ENCODE measurements around the gene EDIL3. TPM values are rescaled to one million over a fixed set of nuclear protein-coding genes. Genes with fewer than 3 reads are reported as not detected.

The EDIL3 gene
- total and polyA plus RNA-seq, 2 of the 13 experiments (the other 11 are each of a cell fraction or from before 2014, with no cell fraction given), result 0.01 TPM; not detected in 1

GRCh38 chr5:84304599-84304998, 80.1 kb downstream of the EDIL3 start (continued):
- TF ChIP-seq, protein P1, sequence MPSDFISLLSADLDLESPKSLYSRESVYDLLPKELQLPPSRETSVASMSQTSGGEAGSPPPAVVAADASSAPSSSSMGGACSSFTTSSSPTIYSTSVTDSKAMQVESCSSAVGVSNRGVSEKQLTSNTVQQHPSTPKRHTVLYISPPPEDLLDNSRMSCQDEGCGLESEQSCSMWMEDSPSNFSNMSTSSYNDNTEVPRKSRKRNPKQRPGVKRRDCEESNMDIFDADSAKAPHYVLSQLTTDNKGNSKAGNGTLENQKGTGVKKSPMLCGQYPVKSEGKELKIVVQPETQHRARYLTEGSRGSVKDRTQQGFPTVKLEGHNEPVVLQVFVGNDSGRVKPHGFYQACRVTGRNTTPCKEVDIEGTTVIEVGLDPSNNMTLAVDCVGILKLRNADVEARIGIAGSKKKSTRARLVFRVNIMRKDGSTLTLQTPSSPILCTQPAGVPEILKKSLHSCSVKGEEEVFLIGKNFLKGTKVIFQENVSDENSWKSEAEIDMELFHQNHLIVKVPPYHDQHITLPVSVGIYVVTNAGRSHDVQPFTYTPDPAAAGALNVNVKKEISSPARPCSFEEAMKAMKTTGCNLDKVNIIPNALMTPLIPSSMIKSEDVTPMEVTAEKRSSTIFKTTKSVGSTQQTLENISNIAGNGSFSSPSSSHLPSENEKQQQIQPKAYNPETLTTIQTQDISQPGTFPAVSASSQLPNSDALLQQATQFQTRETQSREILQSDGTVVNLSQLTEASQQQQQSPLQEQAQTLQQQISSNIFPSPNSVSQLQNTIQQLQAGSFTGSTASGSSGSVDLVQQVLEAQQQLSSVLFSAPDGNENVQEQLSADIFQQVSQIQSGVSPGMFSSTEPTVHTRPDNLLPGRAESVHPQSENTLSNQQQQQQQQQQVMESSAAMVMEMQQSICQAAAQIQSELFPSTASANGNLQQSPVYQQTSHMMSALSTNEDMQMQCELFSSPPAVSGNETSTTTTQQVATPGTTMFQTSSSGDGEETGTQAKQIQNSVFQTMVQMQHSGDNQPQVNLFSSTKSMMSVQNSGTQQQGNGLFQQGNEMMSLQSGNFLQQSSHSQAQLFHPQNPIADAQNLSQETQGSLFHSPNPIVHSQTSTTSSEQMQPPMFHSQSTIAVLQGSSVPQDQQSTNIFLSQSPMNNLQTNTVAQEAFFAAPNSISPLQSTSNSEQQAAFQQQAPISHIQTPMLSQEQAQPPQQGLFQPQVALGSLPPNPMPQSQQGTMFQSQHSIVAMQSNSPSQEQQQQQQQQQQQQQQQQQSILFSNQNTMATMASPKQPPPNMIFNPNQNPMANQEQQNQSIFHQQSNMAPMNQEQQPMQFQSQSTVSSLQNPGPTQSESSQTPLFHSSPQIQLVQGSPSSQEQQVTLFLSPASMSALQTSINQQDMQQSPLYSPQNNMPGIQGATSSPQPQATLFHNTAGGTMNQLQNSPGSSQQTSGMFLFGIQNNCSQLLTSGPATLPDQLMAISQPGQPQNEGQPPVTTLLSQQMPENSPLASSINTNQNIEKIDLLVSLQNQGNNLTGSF (CRISPR knock-in tag; IDR thresholded peaks at IDR 0.05), result no peak
- TF ChIP-seq SAP130 (CRISPR knock-in tag; IDR thresholded peaks at IDR 0.05; ENCODE audit: low read depth) (no peak), RARG (CRISPR knock-in tag; IDR thresholded peaks at IDR 0.05; ENCODE audit: low read depth) (no peak), DDIT3 (CRISPR knock-in tag; IDR thresholded peaks at IDR 0.05) (no peak)

DNA sequence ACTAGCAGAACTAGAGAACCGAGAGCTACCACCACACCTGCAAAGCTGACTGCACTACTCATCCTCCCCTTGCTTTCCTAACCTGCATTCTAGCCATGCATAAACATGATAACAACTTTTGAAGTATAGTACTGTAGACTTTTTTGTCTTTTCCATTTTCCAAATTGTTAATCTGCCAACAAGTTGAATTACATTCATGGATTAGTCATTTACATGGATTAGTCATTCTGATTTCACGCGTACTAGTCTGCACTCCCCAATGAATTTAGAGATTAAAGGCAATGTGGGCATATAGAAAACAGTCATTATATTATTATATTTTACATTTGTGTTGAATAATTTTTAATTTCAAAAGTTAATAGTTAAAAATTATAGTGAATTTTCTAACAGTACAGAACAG, 81.4 kb downstream of the EDIL3 start:
- intact Hi-C loops (cut with micrococcal nuclease; ENCODE audit: unreplicated experiment), result no loop called here
- 65% methylated on average over 3 of the region's 3 CpGs for WGBS (ENCODE audit: low lambda C conversion rate)
- no peak overlapping the region for H3K9ac ChIP-seq (ENCODE audit: insufficient read depth, low read depth, low read length)
- no TSS peak for BruUV-seq (replicated peaks)
- H3K4me1 ChIP-seq (ENCODE audit: insufficient read depth, low read length), result peaks cover 9% of the 10 kb centered on the region
- H3K27ac ChIP-seq (ENCODE audit: extremely low read length, insufficient read depth, low read length), result no peak overlapping the region
- TF ChIP-seq KDM5B (CRISPR knock-in tag; IDR thresholded peaks at IDR 0.05; ENCODE audit: borderline replicate concordance) (no peak), ZIK1 (CRISPR knock-in tag; IDR thresholded peaks at IDR 0.05; ENCODE audit: borderline replicate concordance, low read depth) (no peak), ZNF274 (CRISPR knock-in tag; IDR thresholded peaks at IDR 0.05) (no peak), FOXA3 (CRISPR knock-in tag; IDR thresholded peaks at IDR 0.05) (no peak), ZNF264 (CRISPR knock-in tag; IDR thresholded peaks at IDR 0.05) (no peak), MAZ (IDR thresholded peaks at IDR 0.05; ENCODE audit: borderline replicate concordance, low read depth, low read length) (no peak), MAZ (CRISPR knock-in tag; IDR thresholded peaks at IDR 0.05; ENCODE audit: low read depth) (no peak), ZNF501 (CRISPR knock-in tag; IDR thresholded peaks at IDR 0.05) (no peak)
- TF ChIP-seq, protein P2, sequence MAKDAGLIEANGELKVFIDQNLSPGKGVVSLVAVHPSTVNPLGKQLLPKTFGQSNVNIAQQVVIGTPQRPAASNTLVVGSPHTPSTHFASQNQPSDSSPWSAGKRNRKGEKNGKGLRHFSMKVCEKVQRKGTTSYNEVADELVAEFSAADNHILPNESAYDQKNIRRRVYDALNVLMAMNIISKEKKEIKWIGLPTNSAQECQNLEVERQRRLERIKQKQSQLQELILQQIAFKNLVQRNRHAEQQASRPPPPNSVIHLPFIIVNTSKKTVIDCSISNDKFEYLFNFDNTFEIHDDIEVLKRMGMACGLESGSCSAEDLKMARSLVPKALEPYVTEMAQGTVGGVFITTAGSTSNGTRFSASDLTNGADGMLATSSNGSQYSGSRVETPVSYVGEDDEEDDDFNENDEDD (CRISPR knock-in tag; IDR thresholded peaks at IDR 0.05; ENCODE audit: borderline replicate concordance), result no peak
- TF ChIP-seq, protein P3, sequence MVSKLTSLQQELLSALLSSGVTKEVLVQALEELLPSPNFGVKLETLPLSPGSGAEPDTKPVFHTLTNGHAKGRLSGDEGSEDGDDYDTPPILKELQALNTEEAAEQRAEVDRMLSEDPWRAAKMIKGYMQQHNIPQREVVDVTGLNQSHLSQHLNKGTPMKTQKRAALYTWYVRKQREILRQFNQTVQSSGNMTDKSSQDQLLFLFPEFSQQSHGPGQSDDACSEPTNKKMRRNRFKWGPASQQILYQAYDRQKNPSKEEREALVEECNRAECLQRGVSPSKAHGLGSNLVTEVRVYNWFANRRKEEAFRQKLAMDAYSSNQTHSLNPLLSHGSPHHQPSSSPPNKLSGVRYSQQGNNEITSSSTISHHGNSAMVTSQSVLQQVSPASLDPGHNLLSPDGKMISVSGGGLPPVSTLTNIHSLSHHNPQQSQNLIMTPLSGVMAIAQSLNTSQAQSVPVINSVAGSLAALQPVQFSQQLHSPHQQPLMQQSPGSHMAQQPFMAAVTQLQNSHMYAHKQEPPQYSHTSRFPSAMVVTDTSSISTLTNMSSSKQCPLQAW (CRISPR knock-in tag; IDR thresholded peaks at IDR 0.05), result no peak
- H4K20me1 ChIP-seq (ENCODE audit: insufficient read depth, low read length), result no peaks in the 10 kb centered on the region
- H2AFZ ChIP-seq (ENCODE audit: low read length), result no peak overlapping the region
- no peak for FAIRE-seq
- DNase-seq (ENCODE audit: low spot score), result no peak
- H3K4me3 ChIP-seq (replicated peaks in 1 of 3; ENCODE audit: insufficient read depth in 1 of 3, low read depth in 2 of 3, low read length in 3 of 3), result no peak overlapping the region
- no peak for ATAC-seq
- POLR2A ChIA-PET, result no interaction called here
- H3K79me2 ChIP-seq (ENCODE audit: insufficient read depth, low read length), result no peaks in the 10 kb centered on the region
- no peaks in the 10 kb centered on the region for H3K9me3 ChIP-seq (ENCODE audit: low read length)
- H3K27me3 ChIP-seq (ENCODE audit: control insufficient read depth in 1 of 2, insufficient read depth in 2 of 2, low read length in 2 of 2), result no peaks in the 10 kb centered on the region; a peak in 1 of 5 replicates
- no peak overlapping the region for H3K4me2 ChIP-seq (ENCODE audit: low read depth, low read length)
- CTCF ChIA-PET (ENCODE audit: low intra/inter-chr PET ratio, low total read pairs), result no interaction called here
- H3K36me3 ChIP-seq (replicated peaks in 1 of 2; ENCODE audit: control insufficient read depth in 1 of 2, insufficient read depth in 2 of 2, low read length in 2 of 2), result no peaks in the 10 kb centered on the region
- in situ Hi-C loops (cut with HindIII; ENCODE audit: extremely low pct_ligation_motif_present, low pct_unique_long_range_greater_than_20kb), result no loop called here

Measured in HepG2 (cell line).